Inferior parietal cortex (tissue), 1 donor: ENCODE measurements around the gene ENDOD1.

Experiments used
- DNase-seq: peaks from one replicate; pipeline ENCODE4 v3.0.0-alpha.2; 2016; ENCODE audit errors: extremely low spot score

Gene ENDOD1

GRCh38 chr11:95175818-95176380, 86.3 kb downstream of the ENDOD1 start:
- DNase-seq, result no peak
